Neural cell (in vitro differentiated cells): ENCODE data around the gene L3MBTL4.

Source experiments
- MXI1 ChIP-seq: fragments of 450-650 bp; conservative IDR thresholded peaks from 2 replicates; pipeline ENCODE4 v1.6.1; 2014; ENCODE audit warnings: antibody characterized with exemption, mild to moderate bottlenecking; ENCODE audit not compliant: poor library complexity, severe bottlenecking
- POLR2AphosphoS5 ChIP-seq: IDR thresholded peaks from 2 replicates; pipeline ENCODE4 v1.6.1; 2012
- RAD21 ChIP-seq: fragments of 450-650 bp; conservative IDR thresholded peaks from 2 replicates; pipeline ENCODE4 v1.6.1; 2014; ENCODE audit warnings: antibody characterized with exemption, mild to moderate bottlenecking, moderate library complexity
- SMC3 ChIP-seq: fragments of 450-650 bp; conservative IDR thresholded peaks from 2 replicates; pipeline ENCODE4 v1.6.1; 2014; ENCODE audit warnings: antibody characterized with exemption, mild to moderate bottlenecking, moderate library complexity; ENCODE audit not compliant: poor library complexity
- TAF1 ChIP-seq: IDR thresholded peaks from 2 replicates; pipeline ENCODE4 v1.6.1; 2012; ENCODE audit warnings: low read depth
- TF ChIP-seq, protein P1 (sequence below): fragments of 450-650 bp; IDR thresholded peaks from 2 replicates; pipeline ENCODE4 v1.5.1; 2014; ENCODE audit warnings: antibody characterized with exemption, mild to moderate bottlenecking, moderate library complexity; ENCODE audit not compliant: poor library complexity, severe bottlenecking
- TF ChIP-seq, protein P2 (sequence below): IDR thresholded peaks from 2 replicates; pipeline ENCODE4 v1.6.1; 2012; ENCODE audit warnings: borderline replicate concordance

DNA sequence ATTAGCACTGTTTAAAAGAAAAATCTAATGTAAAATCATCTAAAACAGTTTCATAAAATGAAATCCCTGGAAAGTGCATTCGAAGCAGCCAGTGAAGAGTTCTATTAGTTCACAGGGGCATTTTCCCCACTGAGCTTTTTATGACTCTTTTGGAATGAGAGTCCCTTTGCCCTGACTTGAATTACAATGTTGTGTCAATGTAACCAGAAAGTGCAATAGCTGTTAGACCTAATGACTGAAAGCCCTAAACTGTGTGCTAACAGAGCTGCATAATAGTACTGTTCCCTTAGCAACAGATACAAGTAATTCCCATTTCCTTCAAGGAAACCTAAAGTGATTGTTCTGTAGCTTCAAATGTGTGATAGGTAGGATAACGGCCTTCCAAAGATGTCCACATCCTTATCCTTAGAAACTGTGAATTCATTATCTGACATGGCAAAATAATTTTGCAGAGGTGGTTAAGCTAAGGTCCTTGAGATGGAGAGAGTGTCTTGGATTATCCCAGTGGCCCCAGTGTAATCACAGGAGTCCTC is 134.4 kb downstream of the L3MBTL4 start:
- TF ChIP-seq MXI1 (no peak), POLR2AphosphoS5 (peak; percentile 73), TAF1 (no peak), RAD21 (no peak), SMC3 (no peak)
- TF ChIP-seq, protein P1, sequence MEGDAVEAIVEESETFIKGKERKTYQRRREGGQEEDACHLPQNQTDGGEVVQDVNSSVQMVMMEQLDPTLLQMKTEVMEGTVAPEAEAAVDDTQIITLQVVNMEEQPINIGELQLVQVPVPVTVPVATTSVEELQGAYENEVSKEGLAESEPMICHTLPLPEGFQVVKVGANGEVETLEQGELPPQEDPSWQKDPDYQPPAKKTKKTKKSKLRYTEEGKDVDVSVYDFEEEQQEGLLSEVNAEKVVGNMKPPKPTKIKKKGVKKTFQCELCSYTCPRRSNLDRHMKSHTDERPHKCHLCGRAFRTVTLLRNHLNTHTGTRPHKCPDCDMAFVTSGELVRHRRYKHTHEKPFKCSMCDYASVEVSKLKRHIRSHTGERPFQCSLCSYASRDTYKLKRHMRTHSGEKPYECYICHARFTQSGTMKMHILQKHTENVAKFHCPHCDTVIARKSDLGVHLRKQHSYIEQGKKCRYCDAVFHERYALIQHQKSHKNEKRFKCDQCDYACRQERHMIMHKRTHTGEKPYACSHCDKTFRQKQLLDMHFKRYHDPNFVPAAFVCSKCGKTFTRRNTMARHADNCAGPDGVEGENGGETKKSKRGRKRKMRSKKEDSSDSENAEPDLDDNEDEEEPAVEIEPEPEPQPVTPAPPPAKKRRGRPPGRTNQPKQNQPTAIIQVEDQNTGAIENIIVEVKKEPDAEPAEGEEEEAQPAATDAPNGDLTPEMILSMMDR: no peak
- TF ChIP-seq, protein P2, sequence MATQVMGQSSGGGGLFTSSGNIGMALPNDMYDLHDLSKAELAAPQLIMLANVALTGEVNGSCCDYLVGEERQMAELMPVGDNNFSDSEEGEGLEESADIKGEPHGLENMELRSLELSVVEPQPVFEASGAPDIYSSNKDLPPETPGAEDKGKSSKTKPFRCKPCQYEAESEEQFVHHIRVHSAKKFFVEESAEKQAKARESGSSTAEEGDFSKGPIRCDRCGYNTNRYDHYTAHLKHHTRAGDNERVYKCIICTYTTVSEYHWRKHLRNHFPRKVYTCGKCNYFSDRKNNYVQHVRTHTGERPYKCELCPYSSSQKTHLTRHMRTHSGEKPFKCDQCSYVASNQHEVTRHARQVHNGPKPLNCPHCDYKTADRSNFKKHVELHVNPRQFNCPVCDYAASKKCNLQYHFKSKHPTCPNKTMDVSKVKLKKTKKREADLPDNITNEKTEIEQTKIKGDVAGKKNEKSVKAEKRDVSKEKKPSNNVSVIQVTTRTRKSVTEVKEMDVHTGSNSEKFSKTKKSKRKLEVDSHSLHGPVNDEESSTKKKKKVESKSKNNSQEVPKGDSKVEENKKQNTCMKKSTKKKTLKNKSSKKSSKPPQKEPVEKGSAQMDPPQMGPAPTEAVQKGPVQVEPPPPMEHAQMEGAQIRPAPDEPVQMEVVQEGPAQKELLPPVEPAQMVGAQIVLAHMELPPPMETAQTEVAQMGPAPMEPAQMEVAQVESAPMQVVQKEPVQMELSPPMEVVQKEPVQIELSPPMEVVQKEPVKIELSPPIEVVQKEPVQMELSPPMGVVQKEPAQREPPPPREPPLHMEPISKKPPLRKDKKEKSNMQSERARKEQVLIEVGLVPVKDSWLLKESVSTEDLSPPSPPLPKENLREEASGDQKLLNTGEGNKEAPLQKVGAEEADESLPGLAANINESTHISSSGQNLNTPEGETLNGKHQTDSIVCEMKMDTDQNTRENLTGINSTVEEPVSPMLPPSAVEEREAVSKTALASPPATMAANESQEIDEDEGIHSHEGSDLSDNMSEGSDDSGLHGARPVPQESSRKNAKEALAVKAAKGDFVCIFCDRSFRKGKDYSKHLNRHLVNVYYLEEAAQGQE: peak; percentile 92
